ENCODE measurements around the gene NELL1. TPM values are rescaled to one million over a fixed set of nuclear protein-coding genes. Genes with fewer than 3 reads are reported as not detected.

Gene NELL1
- polyA plus RNA-seq, 4 donors: 0.18 to 5.1 TPM; not detected in 2

- no peaks in the 10 kb centered on the region for H3K4me1 ChIP-seq (ENCODE audit: control insufficient read depth in 3 of 3, insufficient read depth in 2 of 3, low read depth in 1 of 3, low read length in 2 of 3)
- 80 to 87% (median 82%) methylated on average over 7 of the region's 7 CpGs for WGBS, 3 donors
- no peak overlapping the region for H3K27ac ChIP-seq (ENCODE audit: low read depth in 1 of 3, low read length in 2 of 3)
- H3K27me3 ChIP-seq (ENCODE audit: control insufficient read depth in 3 of 3, insufficient read depth in 3 of 3, low read length in 3 of 3): no peaks in the 10 kb centered on the region
- no peak for FAIRE-seq
- no peak for DNase-seq
- H3K9me3 ChIP-seq (ENCODE audit: control insufficient read depth in 2 of 2, insufficient read depth in 1 of 2, low read depth in 1 of 2, low read length in 1 of 2): no peaks in the 10 kb centered on the region
- no peaks in the 10 kb centered on the region for H3K36me3 ChIP-seq (ENCODE audit: control insufficient read depth in 3 of 3, insufficient read depth in 2 of 3, low read depth in 1 of 3, low read length in 3 of 3)
- no peak overlapping the region for H3K4me3 ChIP-seq (ENCODE audit: low read depth in 1 of 3, low read length in 3 of 3)
These were observed 268.4 kb downstream of the NELL1 start for GRCh38 chr11:20937826-20938225.

GRCh38 chr11:20949585-20949984, 280.2 kb downstream of the NELL1 start:
- no peaks in the 10 kb centered on the region for H3K4me1 ChIP-seq (ENCODE audit: control insufficient read depth in 3 of 3, insufficient read depth in 2 of 3, low read depth in 1 of 3, low read length in 2 of 3)
- no peak overlapping the region for H3K27ac ChIP-seq (ENCODE audit: low read depth in 1 of 3, low read length in 2 of 3)
- no peak overlapping the region for H3K4me3 ChIP-seq (ENCODE audit: low read depth in 1 of 3, low read length in 3 of 3)
- no peaks in the 10 kb centered on the region for H3K36me3 ChIP-seq (ENCODE audit: control insufficient read depth in 3 of 3, insufficient read depth in 2 of 3, low read depth in 1 of 3, low read length in 3 of 3)
- no peak for DNase-seq
- 48 to 52% (median 51%) methylated on average over 2 of the region's 2 CpGs for WGBS, 3 donors
- FAIRE-seq: no peak
- no peaks in the 10 kb centered on the region for H3K9me3 ChIP-seq (ENCODE audit: control insufficient read depth in 2 of 2, insufficient read depth in 1 of 2, low read depth in 1 of 2, low read length in 1 of 2)
- H3K27me3 ChIP-seq (ENCODE audit: control insufficient read depth in 3 of 3, insufficient read depth in 3 of 3, low read length in 3 of 3): no peaks in the 10 kb centered on the region

GRCh38 chr11:20962581-20962980, 293.2 kb downstream of the NELL1 start:
- H3K9me3 ChIP-seq (ENCODE audit: control insufficient read depth in 2 of 2, insufficient read depth in 1 of 2, low read depth in 1 of 2, low read length in 1 of 2): no peaks in the 10 kb centered on the region
- H3K27me3 ChIP-seq (ENCODE audit: control insufficient read depth in 3 of 3, insufficient read depth in 3 of 3, low read length in 3 of 3): no peaks in the 10 kb centered on the region
- no peak overlapping the region for H3K27ac ChIP-seq (ENCODE audit: low read depth in 1 of 3, low read length in 2 of 3)
- no peak for DNase-seq
- no peak overlapping the region for H3K4me3 ChIP-seq (ENCODE audit: low read depth in 1 of 3, low read length in 3 of 3)
- no peaks in the 10 kb centered on the region for H3K4me1 ChIP-seq (ENCODE audit: control insufficient read depth in 3 of 3, insufficient read depth in 2 of 3, low read depth in 1 of 3, low read length in 2 of 3)
- 96 to 100% (median 97%) methylated on average over 1 of the region's 1 CpG for WGBS, 3 donors
- H3K36me3 ChIP-seq (ENCODE audit: control insufficient read depth in 3 of 3, insufficient read depth in 2 of 3, low read depth in 1 of 3, low read length in 3 of 3): no peaks in the 10 kb centered on the region
- no peak for FAIRE-seq

GRCh38 chr11:20963596-20963995, 294.2 kb downstream of the NELL1 start:
- no peak for DNase-seq
- no peaks in the 10 kb centered on the region for H3K9me3 ChIP-seq (ENCODE audit: control insufficient read depth in 2 of 2, insufficient read depth in 1 of 2, low read depth in 1 of 2, low read length in 1 of 2)
- WGBS, 3 donors: 78 to 81% (median 79%) methylated on average over 5 of the region's 5 CpGs
- H3K27me3 ChIP-seq (ENCODE audit: control insufficient read depth in 3 of 3, insufficient read depth in 3 of 3, low read length in 3 of 3): no peaks in the 10 kb centered on the region
- no peak overlapping the region for H3K4me3 ChIP-seq (ENCODE audit: low read depth in 1 of 3, low read length in 3 of 3)
- no peak overlapping the region for H3K27ac ChIP-seq (ENCODE audit: low read depth in 1 of 3, low read length in 2 of 3)
- FAIRE-seq: no peak
- no peaks in the 10 kb centered on the region for H3K4me1 ChIP-seq (ENCODE audit: control insufficient read depth in 3 of 3, insufficient read depth in 2 of 3, low read depth in 1 of 3, low read length in 2 of 3)
- H3K36me3 ChIP-seq (ENCODE audit: control insufficient read depth in 3 of 3, insufficient read depth in 2 of 3, low read depth in 1 of 3, low read length in 3 of 3): no peaks in the 10 kb centered on the region

GRCh38 chr11:20964985-20965384, 295.6 kb downstream of the NELL1 start:
- H3K4me3 ChIP-seq (ENCODE audit: low read depth in 1 of 3, low read length in 3 of 3): no peak overlapping the region
- no peaks in the 10 kb centered on the region for H3K4me1 ChIP-seq (ENCODE audit: control insufficient read depth in 3 of 3, insufficient read depth in 2 of 3, low read depth in 1 of 3, low read length in 2 of 3)
- DNase-seq (no peak), FAIRE-seq (no peak)
- H3K27me3 ChIP-seq (ENCODE audit: control insufficient read depth in 3 of 3, insufficient read depth in 3 of 3, low read length in 3 of 3): no peaks in the 10 kb centered on the region
- WGBS, 3 donors: 94 to 99% (median 97%) methylated on average over 3 of the region's 3 CpGs
- H3K27ac ChIP-seq (ENCODE audit: low read depth in 1 of 3, low read length in 2 of 3): no peak overlapping the region
- H3K36me3 ChIP-seq (ENCODE audit: control insufficient read depth in 3 of 3, insufficient read depth in 2 of 3, low read depth in 1 of 3, low read length in 3 of 3): no peaks in the 10 kb centered on the region
- no peaks in the 10 kb centered on the region for H3K9me3 ChIP-seq (ENCODE audit: control insufficient read depth in 2 of 2, insufficient read depth in 1 of 2, low read depth in 1 of 2, low read length in 1 of 2)

- WGBS, 3 donors: 53 to 65% (median 63%) methylated on average over 3 of the region's 3 CpGs
- no peak for FAIRE-seq
- no peaks in the 10 kb centered on the region for H3K36me3 ChIP-seq (ENCODE audit: control insufficient read depth in 3 of 3, insufficient read depth in 2 of 3, low read depth in 1 of 3, low read length in 3 of 3)
These were observed 297.1 kb downstream of the NELL1 start for GRCh38 chr11:20966489-20966888.

GRCh38 chr11:20973940-20974559, 304.7 kb downstream of the NELL1 start:
- DNase-seq: no peak
- WGBS, 3 donors: 52 to 58% (median 57%) methylated on average over 7 of the region's 7 CpGs
- Histone ChIP-seq H3K9me3 (ENCODE audit: control insufficient read depth in 2 of 2, insufficient read depth in 1 of 2, low read depth in 1 of 2, low read length in 1 of 2) (no peaks in the 10 kb centered on the region), H3K27ac (ENCODE audit: low read depth in 1 of 3, low read length in 2 of 3) (no peak overlapping the region), H3K36me3 (ENCODE audit: control insufficient read depth in 3 of 3, insufficient read depth in 2 of 3, low read depth in 1 of 3, low read length in 3 of 3) (no peaks in the 10 kb centered on the region), H3K4me3 (ENCODE audit: low read depth in 1 of 3, low read length in 3 of 3) (no peak overlapping the region), H3K27me3 (ENCODE audit: control insufficient read depth in 3 of 3, insufficient read depth in 3 of 3, low read length in 3 of 3) (no peaks in the 10 kb centered on the region), H3K4me1 (ENCODE audit: control insufficient read depth in 3 of 3, insufficient read depth in 2 of 3, low read depth in 1 of 3, low read length in 2 of 3) (no peaks in the 10 kb centered on the region)
- no peak for FAIRE-seq

More at GRCh38 chr11:20966489-20966888, 297.1 kb downstream of the NELL1 start:
- Histone ChIP-seq H3K27me3 (ENCODE audit: control insufficient read depth in 3 of 3, insufficient read depth in 3 of 3, low read length in 3 of 3) (no peaks in the 10 kb centered on the region), H3K4me3 (ENCODE audit: low read depth in 1 of 3, low read length in 3 of 3) (no peak overlapping the region), H3K27ac (ENCODE audit: low read depth in 1 of 3, low read length in 2 of 3) (no peak overlapping the region), H3K4me1 (ENCODE audit: control insufficient read depth in 3 of 3, insufficient read depth in 2 of 3, low read depth in 1 of 3, low read length in 2 of 3) (no peaks in the 10 kb centered on the region), H3K9me3 (ENCODE audit: control insufficient read depth in 2 of 2, insufficient read depth in 1 of 2, low read depth in 1 of 2, low read length in 1 of 2) (no peaks in the 10 kb centered on the region)
- DNase-seq: no peak

- DNase-seq (no peak), FAIRE-seq (no peak)
- Histone ChIP-seq H3K27ac (ENCODE audit: low read depth in 1 of 3, low read length in 2 of 3) (no peak overlapping the region), H3K9me3 (ENCODE audit: control insufficient read depth in 2 of 2, insufficient read depth in 1 of 2, low read depth in 1 of 2, low read length in 1 of 2) (no peaks in the 10 kb centered on the region), H3K36me3 (ENCODE audit: control insufficient read depth in 3 of 3, insufficient read depth in 2 of 3, low read depth in 1 of 3, low read length in 3 of 3) (no peaks in the 10 kb centered on the region), H3K4me1 (ENCODE audit: control insufficient read depth in 3 of 3, insufficient read depth in 2 of 3, low read depth in 1 of 3, low read length in 2 of 3) (no peaks in the 10 kb centered on the region), H3K4me3 (ENCODE audit: low read depth in 1 of 3, low read length in 3 of 3) (no peak overlapping the region), H3K27me3 (ENCODE audit: control insufficient read depth in 3 of 3, insufficient read depth in 3 of 3, low read length in 3 of 3) (no peaks in the 10 kb centered on the region)
These were observed 311.4 kb downstream of the NELL1 start for GRCh38 chr11:20980736-20981135.

- 58 to 80% (median 69%) methylated on average over 1 of the region's 1 CpG for WGBS, 3 donors
- FAIRE-seq (no peak), DNase-seq (no peak)
- Histone ChIP-seq H3K4me1 (ENCODE audit: control insufficient read depth in 3 of 3, insufficient read depth in 2 of 3, low read depth in 1 of 3, low read length in 2 of 3) (no peaks in the 10 kb centered on the region), H3K27ac (ENCODE audit: low read depth in 1 of 3, low read length in 2 of 3) (no peak overlapping the region), H3K27me3 (ENCODE audit: control insufficient read depth in 3 of 3, insufficient read depth in 3 of 3, low read length in 3 of 3) (no peaks in the 10 kb centered on the region), H3K9me3 (ENCODE audit: control insufficient read depth in 2 of 2, insufficient read depth in 1 of 2, low read depth in 1 of 2, low read length in 1 of 2) (no peaks in the 10 kb centered on the region), H3K36me3 (ENCODE audit: control insufficient read depth in 3 of 3, insufficient read depth in 2 of 3, low read depth in 1 of 3, low read length in 3 of 3) (no peaks in the 10 kb centered on the region), H3K4me3 (ENCODE audit: low read depth in 1 of 3, low read length in 3 of 3) (no peak overlapping the region)
These were observed 321.1 kb downstream of the NELL1 start for GRCh38 chr11:20990447-20990846.

All from small intestine (tissue), 7 donors.